ENCODE data around the gene TTC9C. TPM values are rescaled to one million over a fixed set of nuclear protein-coding genes. Genes with fewer than 3 reads are reported as not detected.
"Not testable (repeated sequence)": the region's sequence is repeated elsewhere in the genome, so short reads cannot be mapped to it uniquely, and the experiment has no call there.

Gene TTC9C
- total RNA-seq, 2 experiments from 2014 or later, result 47.5 to 49.2 TPM

GRCh38 chr11:62715150-62716130 is 12.8 kb upstream of the TTC9C start:
- H3K27me3 Mint-ChIP-seq, result no peaks in the 10 kb centered on the region
- H3K27ac Mint-ChIP-seq, result peak overlapping the region; percentile 45
- ATAC-seq, result no peak
- H3K9me3 Mint-ChIP-seq (ENCODE audit: low read depth), result no peaks in the 10 kb centered on the region
- CTCF ChIA-PET, result interaction anchor here (1.0 to 2.3 kb wide), 4 partner anchors 8 to 104 kb away, joined by 3 to 8 read pairs (median 4); partner anchors contain the start of genes BSCL2, GNG3 and HNRNPUL2
- H3K36me3 Mint-ChIP-seq, result peaks cover 76% of the 10 kb centered on the region
- H3K4me3 Mint-ChIP-seq, result no peak overlapping the region
- peaks cover 79% of the 10 kb centered on the region for H3K4me1 Mint-ChIP-seq
- DNase-seq, result no peak

DNA sequence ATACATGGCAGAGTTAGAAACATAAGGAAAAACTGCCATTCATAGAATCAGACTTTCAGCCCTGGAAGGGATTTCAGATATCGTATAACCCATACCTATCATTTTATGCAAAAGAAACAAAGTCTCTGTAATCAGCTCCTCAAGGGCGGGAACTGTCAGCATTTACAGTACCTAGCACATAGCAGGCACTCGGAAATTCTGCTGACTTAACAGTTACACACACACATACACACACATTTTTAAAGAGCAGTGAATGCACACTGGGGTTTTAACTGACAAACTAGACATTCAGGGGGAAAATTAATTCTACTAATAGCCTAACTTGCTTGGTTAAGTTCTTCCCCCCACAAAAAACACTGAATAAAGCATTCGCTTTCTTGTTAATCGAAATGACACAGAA is 12.1 kb upstream of the TTC9C start:
- Mint-ChIP-seq H3K4me3 (no peak overlapping the region), H3K27me3 (no peaks in the 10 kb centered on the region), H3K9me3 (ENCODE audit: low read depth) (no peaks in the 10 kb centered on the region), H3K36me3 (peaks cover 76% of the 10 kb centered on the region), H3K4me1 (peaks cover 79% of the 10 kb centered on the region), H3K27ac (peak overlapping the region; percentile 45)
- CTCF ChIA-PET, result interaction anchor here (1.0 to 2.3 kb wide), 4 partner anchors 9 to 105 kb away, joined by 3 to 8 read pairs (median 4); partner anchors contain the start of genes BSCL2, GNG3 and HNRNPUL2
- ATAC-seq, result no peak
- DNase-seq, result no peak

DNA sequence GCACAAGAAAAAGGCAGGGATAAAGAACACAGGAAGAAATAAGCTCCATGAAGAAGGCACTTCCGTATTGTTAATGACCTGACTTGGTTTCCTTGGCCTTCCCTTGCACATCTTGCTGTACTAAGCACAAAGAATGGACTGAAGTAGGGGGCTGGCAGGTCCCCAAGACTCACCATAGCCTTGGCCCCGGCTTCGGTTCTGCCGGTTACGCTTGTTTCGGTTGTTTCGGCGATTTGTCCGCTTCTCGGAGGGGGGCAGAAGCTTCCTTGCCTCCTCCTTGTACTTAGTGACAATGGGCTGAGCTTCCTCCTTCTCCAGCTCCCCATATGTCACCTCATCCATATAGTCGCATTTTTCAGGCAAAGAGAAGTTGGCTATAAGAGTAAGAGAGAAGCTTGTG is 11.5 kb upstream of the TTC9C start:
- H3K27me3 Mint-ChIP-seq, result no peaks in the 10 kb centered on the region
- DNase-seq, result no peak
- no peak overlapping the region for H3K4me3 Mint-ChIP-seq
- no peak for ATAC-seq
- H3K4me1 Mint-ChIP-seq, result peaks cover 81% of the 10 kb centered on the region
- H3K36me3 Mint-ChIP-seq, result peaks cover 80% of the 10 kb centered on the region
- H3K9me3 Mint-ChIP-seq (ENCODE audit: low read depth), result no peaks in the 10 kb centered on the region
- CTCF ChIA-PET, result interaction anchor here (1.3 to 2.3 kb wide), 3 partner anchors 10 to 105 kb away, joined by 3 to 8 read pairs (median 4); partner anchors contain the start of gene HNRNPUL2
- no peak overlapping the region for H3K27ac Mint-ChIP-seq

GRCh38 chr11:62719302-62719978 is 8.8 kb upstream of the TTC9C start:
- Mint-ChIP-seq H3K4me1 (peaks cover 79% of the 10 kb centered on the region), H3K4me3 (no peak overlapping the region), H3K36me3 (peaks cover 88% of the 10 kb centered on the region), H3K27me3 (no peaks in the 10 kb centered on the region), H3K9me3 (ENCODE audit: low read depth) (no peaks in the 10 kb centered on the region), H3K27ac (peak overlapping the region; percentile 42)
- ATAC-seq (peak; percentile 58), DNase-seq (no peak)
- CTCF ChIA-PET, result interaction anchor here (0.7 to 3.1 kb wide), 3 partner anchors 10 to 142 kb away, joined by 3 to 10 read pairs (median 4); no protein-coding TSS in a partner anchor

- no peaks in the 10 kb centered on the region for H3K9me3 Mint-ChIP-seq (ENCODE audit: low read depth)
- ATAC-seq, result no peak
- no peak overlapping the region for H3K4me3 Mint-ChIP-seq
- peaks cover 68% of the 10 kb centered on the region for H3K4me1 Mint-ChIP-seq
- no peak overlapping the region for H3K27ac Mint-ChIP-seq
- no peak for DNase-seq
- H3K27me3 Mint-ChIP-seq, result no peaks in the 10 kb centered on the region
- CTCF ChIA-PET, result interaction anchor here (1.5 kb wide), 1 partner anchor 10 kb away, joined by 3 read pairs; no protein-coding TSS in a partner anchor
- H3K36me3 Mint-ChIP-seq, result peaks cover 86% of the 10 kb centered on the region
Observed at GRCh38 chr11:62721994-62722393, 6.3 kb upstream of the TTC9C start.

- CTCF ChIA-PET, result interaction anchor here (1.1 to 2.6 kb wide), 4 partner anchors 15 to 125 kb away, joined by 3 to 11 read pairs (median 4); partner anchors contain the start of genes TMEM179B and ZBTB3
- DNase-seq (no peak), ATAC-seq (no peak)
- Mint-ChIP-seq H3K4me1 (peaks cover 56% of the 10 kb centered on the region), H3K27ac (peak overlapping the region; percentile 98), H3K4me3 (peak overlapping the region; percentile 94), H3K36me3 (peaks cover 75% of the 10 kb centered on the region), H3K9me3 (ENCODE audit: low read depth) (no peaks in the 10 kb centered on the region), H3K27me3 (no peaks in the 10 kb centered on the region)
Observed at GRCh38 chr11:62724171-62724570, 4.1 kb upstream of the TTC9C start.

- CTCF ChIA-PET, result interaction anchor here (0.7 to 2.2 kb wide), 10 partner anchors 8 to 165 kb away, joined by 3 to 8 read pairs (median 3); partner anchors contain the start of genes SLC3A2, TMEM179B and ZBTB3
- H3K9me3 Mint-ChIP-seq (ENCODE audit: low read depth), result no peaks in the 10 kb centered on the region
- peaks cover 56% of the 10 kb centered on the region for H3K4me1 Mint-ChIP-seq
- H3K36me3 Mint-ChIP-seq, result peaks cover 66% of the 10 kb centered on the region
- peak overlapping the region; percentile 94 for H3K4me3 Mint-ChIP-seq
- no peak for ATAC-seq
- no peaks in the 10 kb centered on the region for H3K27me3 Mint-ChIP-seq
- no peak for DNase-seq
- peak overlapping the region; percentile 98 for H3K27ac Mint-ChIP-seq
Observed at GRCh38 chr11:62725646-62726045, 2.6 kb upstream of the TTC9C start.

DNA sequence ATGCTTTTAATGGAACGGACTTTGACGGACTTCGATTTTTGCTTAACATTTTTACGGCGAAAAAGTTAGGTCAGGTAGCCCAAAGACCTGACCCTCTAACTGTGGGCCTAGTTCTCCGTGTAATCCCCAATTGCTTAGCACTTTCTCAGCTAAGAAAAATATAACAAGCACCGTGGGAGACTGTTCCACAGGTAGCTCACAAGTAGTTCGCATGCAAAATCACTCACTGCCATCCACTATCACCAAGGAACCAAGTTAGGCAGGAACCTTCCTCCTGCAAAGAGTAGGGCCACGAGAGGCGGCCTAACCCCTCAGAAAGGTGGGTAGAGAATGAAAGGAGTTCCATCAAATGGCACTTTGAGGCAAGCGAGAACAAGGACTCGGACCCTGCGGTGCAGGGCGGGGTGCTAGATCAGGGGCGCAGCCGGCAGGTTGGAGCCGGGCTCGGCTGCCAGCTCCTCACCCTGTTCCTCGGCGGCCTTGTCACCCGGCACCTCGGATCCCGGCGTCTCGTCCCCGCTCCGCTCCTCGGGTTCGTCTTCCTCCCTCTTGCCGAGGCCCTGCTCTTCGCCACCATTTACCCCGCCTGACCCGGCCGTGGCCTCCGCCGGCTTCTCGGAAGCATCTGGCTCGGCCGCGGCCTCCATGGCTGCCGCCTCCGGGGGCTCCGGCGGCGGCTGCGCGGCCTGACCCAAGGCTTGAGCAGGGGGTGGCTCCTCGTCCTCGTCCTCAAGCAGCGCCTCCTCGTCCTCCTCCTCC is 2.0 kb upstream of the TTC9C start:
- H3K4me1 Mint-ChIP-seq, result peaks cover 55% of the 10 kb centered on the region
- no peak for ATAC-seq
- no peak for DNase-seq
- peak overlapping the region; percentile 94 for H3K4me3 Mint-ChIP-seq
- no peaks in the 10 kb centered on the region for H3K27me3 Mint-ChIP-seq
- H3K9me3 Mint-ChIP-seq (ENCODE audit: low read depth), result no peaks in the 10 kb centered on the region
- peak overlapping the region; percentile 98 for H3K27ac Mint-ChIP-seq
- peaks cover 63% of the 10 kb centered on the region for H3K36me3 Mint-ChIP-seq
- CTCF ChIA-PET, result interaction anchor here (0.7 to 2.3 kb wide), 16 partner anchors 10 to 166 kb away, joined by 3 to 11 read pairs (median 3); partner anchors contain the start of genes SLC3A2, TMEM179B and ZBTB3

- no peaks in the 10 kb centered on the region for H3K27me3 Mint-ChIP-seq
- H3K9me3 Mint-ChIP-seq (ENCODE audit: low read depth), result no peaks in the 10 kb centered on the region
- peak; percentile 5 for ATAC-seq
- peaks cover 58% of the 10 kb centered on the region for H3K36me3 Mint-ChIP-seq
- CTCF ChIA-PET, result interaction anchor here (0.7 to 2.3 kb wide), 20 partner anchors 11 to 302 kb away, joined by 3 to 11 read pairs (median 4); partner anchors contain the start of genes C11orf98, CSKMT, MTA2 and POLR2G
- peak overlapping the region; percentile 98 for H3K27ac Mint-ChIP-seq
- H3K4me3 Mint-ChIP-seq, result peak overlapping the region; percentile 94
- H3K4me1 Mint-ChIP-seq, result peaks cover 53% of the 10 kb centered on the region
- DNase-seq, result no peak
Observed at GRCh38 chr11:62726915-62727164, 1.4 kb upstream of the TTC9C start.

GRCh38 chr11:62727165-62727871 is 968 bp upstream of the TTC9C start, which contains the start of gene HNRNPUL2:
Gene HNRNPUL2, minus strand, starts transcription at chr11:62727457. Its CDS starts 301 bp downstream, at chr11:62727156.
- DNase-seq (peak; percentile 99), ATAC-seq (peak; percentile 86)
- Mint-ChIP-seq H3K4me1 (peaks cover 48% of the 10 kb centered on the region), H3K4me3 (peak within 1 kb of the TSS; percentile 94), H3K27me3 (no peaks in the 10 kb centered on the region), H3K9me3 (ENCODE audit: low read depth) (no peaks in the 10 kb centered on the region), H3K36me3 (peaks cover 53% of the 10 kb centered on the region), H3K27ac (peak within 1 kb of the TSS; percentile 98)
- CTCF ChIA-PET, result interaction anchor here (0.7 to 2.3 kb wide), 23 partner anchors 10 to 302 kb away, joined by 3 to 11 read pairs (median 4); partner anchors contain the start of genes C11orf98, CSKMT, MTA2 and POLR2G

GRCh38 chr11:62727872-62728170 is 465 bp upstream of the TTC9C start:
- Mint-ChIP-seq H3K27me3 (no peaks in the 10 kb centered on the region), H3K4me1 (peaks cover 46% of the 10 kb centered on the region), H3K27ac (peak overlapping the region; percentile 98), H3K9me3 (ENCODE audit: low read depth) (no peaks in the 10 kb centered on the region), H3K36me3 (peaks cover 50% of the 10 kb centered on the region), H3K4me3 (peak overlapping the region; percentile 94)
- ATAC-seq, result peak; percentile 61
- peak; percentile 94 for DNase-seq
- CTCF ChIA-PET, result interaction anchor here (0.7 to 2.3 kb wide), 18 partner anchors 10 to 303 kb away, joined by 3 to 11 read pairs (median 4); partner anchors contain the start of genes C11orf98, CSKMT, MTA2 and POLR2G

GRCh38 chr11:62730076-62730475 is 1.8 kb downstream of the TTC9C start:
- H3K27ac Mint-ChIP-seq; DNase-seq; H3K9me3 Mint-ChIP-seq (ENCODE audit: low read depth); ATAC-seq; H3K27me3 Mint-ChIP-seq: not testable (repeated sequence)
- CTCF ChIA-PET, result interaction anchor here (0.7 to 3.6 kb wide), 9 partner anchors 11 to 151 kb away, joined by 3 to 16 read pairs (median 6); partner anchors contain the start of genes NXF1, SLC3A2, TAF6L and TMEM179B
- Mint-ChIP-seq H3K36me3 (peaks cover 35% of the 10 kb centered on the region), H3K4me3 (peak overlapping the region; percentile 94), H3K4me1 (peaks cover 34% of the 10 kb centered on the region)
